HG02759 (cell line): Measurements from ENCODE around the gene SUSD4.
A peak's percentile ranks its signal among the peaks of the same experiment; 100 is the strongest.

Source experiments
- ATAC-seq: cut with Tn5 transposase; IDR thresholded peaks from one replicate; pipeline ENCODE4 v1.9.1; 2021; ENCODE audit warnings: mild to moderate bottlenecking, moderate library complexity; ENCODE audit not compliant: unreplicated experiment

Gene SUSD4

GRCh38 chr1:223198628-223198965 is 165.4 kb downstream of the SUSD4 start:
- no peak for ATAC-seq

DNA sequence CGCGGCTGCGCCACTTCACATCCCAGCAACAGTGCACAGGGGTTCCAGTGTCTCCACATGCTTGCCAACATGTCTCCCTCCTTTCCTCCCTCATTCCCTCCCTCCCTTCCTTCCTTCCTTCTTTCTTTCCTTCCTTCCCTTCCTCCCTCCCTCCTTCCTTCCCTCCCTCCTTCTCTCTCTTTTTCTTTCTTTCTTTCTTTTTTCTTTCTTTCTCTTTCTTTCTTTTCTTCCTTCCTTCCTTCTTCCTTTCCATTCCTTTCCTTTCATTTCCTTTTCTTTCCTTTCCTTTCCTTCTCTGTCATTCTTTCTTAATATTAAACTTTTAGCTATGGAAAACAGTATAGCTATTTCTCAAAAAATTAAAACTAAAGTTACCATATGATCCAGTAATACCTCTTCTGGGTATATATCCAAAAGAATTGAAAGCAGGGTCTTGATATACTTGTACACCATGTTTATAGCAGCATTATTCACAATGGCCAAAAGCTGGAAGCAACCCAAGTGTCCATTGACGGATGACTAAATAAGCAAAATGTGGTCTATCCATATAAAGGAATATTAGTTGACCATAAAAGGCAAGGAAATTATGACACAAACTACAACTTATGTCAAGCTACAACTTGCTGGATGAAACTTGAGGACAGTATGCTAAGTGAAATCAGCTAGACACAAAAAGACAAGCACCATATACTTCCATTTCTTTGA is 165.9 kb downstream of the SUSD4 start:
- no peak for ATAC-seq

DNA sequence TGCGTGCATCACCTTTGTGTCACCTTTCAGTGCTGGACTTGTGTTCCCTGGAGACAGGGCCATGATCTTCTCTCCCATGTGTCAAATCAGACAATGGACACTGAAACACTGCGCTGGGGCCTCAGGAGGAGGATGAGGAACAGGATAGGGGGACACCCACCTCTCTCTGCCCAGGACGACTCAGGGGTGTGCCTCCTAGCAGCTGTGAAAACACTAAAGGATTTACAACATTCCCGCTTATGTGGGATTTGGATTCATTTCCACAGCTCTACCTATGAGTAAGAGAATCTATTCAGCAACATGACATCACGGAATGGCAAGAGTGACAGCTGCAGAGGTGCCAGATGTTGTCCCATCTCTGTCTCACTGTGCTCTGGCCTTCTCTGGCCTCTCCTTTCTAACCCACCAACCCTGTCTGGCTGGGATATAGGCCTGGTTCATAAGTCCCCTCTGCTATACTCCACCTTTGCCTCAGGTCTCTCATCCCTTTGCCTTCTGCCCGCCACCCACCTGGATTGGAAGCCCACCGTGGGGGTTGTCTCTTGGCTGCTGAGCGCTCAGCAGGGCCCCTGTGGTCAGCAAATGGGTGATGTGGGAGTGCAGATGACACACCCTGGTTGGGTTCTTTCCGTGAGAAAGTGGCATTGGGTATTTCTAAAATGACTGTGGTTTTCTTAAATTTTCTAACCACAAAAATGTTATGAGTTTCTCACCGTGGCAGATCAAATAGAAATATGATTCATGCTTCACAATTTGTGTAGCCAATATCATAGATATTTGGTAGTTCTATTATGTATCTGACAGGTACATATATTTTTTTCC is 173.9 kb downstream of the SUSD4 start:
- ATAC-seq, result peak; percentile 77

DNA sequence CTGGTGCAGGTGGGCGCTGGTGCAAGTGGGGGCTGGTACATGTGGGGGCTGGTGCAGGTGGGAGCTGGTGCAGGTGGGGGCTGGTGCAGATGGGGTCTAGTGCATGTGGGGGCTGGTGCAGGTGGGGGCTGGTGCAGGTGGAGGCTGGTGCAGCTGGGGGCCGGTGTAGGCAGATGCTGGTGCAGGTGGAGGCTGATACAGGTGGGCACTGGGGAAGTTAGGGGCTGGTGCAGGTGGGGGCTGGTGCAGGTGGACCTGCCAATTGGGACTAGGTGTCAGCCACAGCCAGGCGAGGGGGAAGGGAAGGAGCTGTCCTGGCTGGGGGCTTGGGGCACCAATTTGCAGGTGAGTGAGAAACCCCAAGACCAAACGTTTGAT is 174.5 kb downstream of the SUSD4 start:
- no peak for ATAC-seq

DNA sequence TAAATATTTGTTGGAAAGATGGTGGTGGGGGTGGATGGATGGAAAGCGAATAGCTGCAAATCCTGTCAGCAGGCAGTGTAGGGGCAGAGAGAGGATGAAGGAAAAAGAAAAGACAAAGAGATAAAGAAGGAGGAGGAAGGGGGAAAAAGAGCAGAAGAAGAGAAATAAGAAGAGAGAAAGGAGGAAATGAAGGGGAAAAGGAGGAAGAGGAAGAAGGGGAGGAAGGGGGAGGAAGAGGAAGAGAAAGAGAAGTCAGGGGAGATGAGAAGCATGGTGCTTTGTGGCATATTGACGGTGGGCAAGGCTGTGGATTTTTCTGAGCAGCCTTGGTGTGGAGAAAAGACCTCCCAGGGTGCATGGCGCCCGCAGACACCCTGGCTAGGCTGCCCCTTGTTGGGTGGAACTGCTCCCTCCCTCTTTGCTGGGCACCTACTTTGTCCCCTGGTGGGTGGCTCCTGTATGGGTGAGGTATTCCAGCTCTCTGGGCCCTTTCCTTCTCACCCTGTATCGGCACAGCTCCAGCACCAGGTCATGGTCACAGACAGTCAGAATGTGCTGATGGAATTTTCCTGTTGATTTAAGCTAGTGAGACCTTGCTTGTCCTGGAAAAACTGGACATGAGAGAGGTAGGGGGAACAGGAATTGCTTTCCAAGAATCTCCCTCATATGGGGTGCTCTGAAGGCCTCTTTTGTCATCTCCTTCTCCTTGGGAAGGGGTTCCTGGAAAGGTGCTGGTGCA is 175.2 kb downstream of the SUSD4 start:
- ATAC-seq, result no peak

DNA sequence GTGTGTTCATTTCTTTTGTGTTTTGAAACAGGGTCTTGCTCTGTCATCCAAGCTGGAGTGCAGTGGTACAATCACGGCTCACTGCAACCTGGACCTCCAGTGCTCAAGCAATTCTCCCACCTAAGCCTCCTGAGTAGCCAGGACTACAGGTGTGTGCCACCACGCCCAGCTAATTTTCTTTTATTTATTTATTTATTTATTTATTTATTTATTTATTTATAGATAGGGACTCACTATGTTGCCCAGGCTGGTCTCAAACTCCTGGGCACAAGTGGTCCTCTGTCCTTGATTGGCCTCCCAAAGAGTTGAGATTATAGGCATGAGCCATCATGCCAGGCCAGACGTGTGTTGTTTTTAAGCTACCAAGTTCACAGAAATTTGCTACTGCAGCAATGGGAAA is 177.2 kb downstream of the SUSD4 start:
- no peak for ATAC-seq

DNA sequence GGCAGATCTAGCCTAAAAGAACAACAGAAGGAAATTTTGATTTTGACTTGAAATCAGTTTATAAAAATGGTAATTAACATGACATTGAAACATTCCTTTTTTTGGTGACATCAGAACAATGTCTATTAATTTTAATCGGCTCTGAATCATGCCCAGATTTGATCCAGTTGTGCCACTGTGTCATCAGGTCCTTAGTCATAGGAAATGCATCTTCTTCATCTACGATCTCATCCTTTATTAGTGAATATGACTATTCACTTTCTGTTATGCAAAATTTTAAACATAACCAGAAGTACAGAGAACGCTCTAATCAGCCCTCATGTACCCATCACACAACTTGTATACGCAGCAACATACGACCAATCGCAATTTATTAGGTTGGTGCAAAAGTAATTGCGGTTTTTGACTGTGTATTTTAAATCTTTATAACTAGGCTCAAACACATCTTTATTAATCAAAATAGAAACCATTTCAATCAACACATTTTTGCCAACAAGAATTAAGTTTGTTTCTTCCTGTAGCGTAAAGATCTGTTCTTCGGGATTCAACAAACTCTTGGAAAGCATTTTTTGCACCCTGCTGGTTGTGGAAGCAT is 180.6 kb downstream of the SUSD4 start:
- no peak for ATAC-seq

DNA sequence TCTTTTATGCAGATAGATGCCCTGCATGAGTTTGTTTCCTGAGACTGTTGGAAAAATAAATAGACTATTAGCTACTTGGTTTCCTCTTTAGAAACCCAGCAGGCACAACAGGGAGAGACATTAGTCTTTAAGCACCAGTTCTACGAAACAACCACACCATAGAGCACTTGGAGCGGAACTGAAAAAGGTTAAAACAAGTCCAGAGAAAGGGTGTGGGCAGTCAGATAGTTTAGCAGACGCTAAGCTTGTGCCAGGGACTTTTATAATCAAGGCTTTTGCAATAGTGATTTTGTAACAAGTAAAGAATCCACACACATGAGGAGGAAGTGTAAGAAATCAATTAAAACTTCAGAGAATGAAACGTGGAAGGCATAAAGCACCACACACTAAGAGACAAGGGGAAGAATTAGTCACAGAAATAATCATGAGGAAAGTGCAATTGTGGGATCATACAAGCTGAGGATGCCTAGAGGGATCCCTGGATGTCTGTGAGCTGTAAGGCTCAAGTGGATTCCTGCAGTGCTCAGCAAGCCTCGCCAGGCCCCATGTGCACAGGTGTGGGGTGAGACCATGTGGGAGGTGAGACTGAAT is 183.2 kb downstream of the SUSD4 start:
- ATAC-seq, result no peak

- no peak for ATAC-seq
These were observed 184.2 kb downstream of the SUSD4 start for GRCh38 chr1:223179786-223180185.

GRCh38 chr1:223179280-223179679 is 184.7 kb downstream of the SUSD4 start:
- no peak for ATAC-seq

GRCh38 chr1:223177681-223178080 is 186.3 kb downstream of the SUSD4 start:
- ATAC-seq, result no peak

DNA sequence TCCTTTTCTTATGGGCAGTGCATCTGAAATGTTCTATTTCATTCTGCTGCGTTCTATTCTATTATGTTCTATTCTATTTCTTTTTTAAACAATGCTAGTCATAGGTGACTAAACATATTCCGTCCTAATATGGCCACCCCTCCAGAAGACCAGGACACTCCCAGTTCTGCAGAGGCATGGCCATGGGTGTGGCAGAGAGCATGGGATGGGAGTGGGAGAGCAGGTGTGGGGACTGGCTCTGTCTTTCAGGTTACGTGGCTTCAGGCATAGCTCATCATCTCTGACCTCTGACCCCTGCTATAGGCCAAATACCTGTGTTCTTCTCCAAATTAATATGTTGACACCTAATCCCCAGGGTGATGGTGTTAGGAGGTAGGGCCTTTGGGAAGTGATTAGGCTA is 187.5 kb downstream of the SUSD4 start:
- no peak for ATAC-seq

DNA sequence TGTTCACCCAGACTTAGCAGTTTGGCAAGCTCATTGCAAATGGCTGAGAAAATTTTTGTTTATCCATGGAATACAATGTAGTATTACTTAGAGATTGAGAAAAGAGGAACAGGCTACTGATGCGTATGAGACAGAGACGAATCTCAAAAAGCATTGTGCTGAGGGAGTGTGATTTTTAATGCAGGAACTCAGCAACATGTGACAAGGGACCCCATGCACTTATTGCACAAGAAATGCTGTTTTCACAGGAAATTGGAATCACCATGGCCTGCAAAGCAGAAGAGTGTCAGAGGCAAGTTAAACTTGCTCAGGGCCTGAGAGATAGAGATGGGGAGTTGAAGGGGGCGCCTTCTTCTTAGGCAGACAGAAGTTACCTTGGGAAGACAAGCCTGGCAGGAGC is 188.3 kb downstream of the SUSD4 start:
- ATAC-seq, result no peak

DNA sequence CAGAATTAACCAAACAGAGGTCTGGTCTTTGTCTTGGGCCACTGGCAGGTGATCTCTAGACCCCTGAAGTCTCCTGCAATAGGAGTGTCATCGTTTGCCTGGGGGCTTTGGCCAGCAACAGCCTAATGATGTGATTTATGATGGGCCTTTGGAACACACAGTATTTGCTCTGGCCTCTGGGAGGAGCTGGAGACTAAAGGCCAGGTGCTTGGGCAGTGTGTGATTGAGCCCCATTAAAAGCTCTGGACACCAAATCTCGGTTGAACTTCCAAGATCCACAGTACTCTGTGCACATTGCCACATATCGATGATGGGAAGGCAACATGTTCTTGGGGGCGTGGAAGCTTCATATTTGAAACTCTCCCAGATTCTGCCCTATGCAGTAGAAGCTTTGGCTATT is 188.9 kb downstream of the SUSD4 start:
- ATAC-seq, result no peak
